K562 (cell line): ENCODE results near the gene FOXK2.
"Not testable (repeated sequence)": the region's sequence is repeated elsewhere in the genome, so short reads cannot be mapped to it uniquely, and the experiment has no call there.

Experiments used
- CSDE1 ChIP-seq, 2 experiments: fragments of 450-650 bp; IDR thresholded peaks; 2 replicates each; pipeline ENCODE4 v1.6.1; 2016; ENCODE audit warnings: mild to moderate bottlenecking in 1 of 2
- SUPT5H ChIP-seq: fragments of 450-650 bp; IDR thresholded peaks from 2 replicates; pipeline ENCODE4 v1.6.1; 2016
- WHSC1 ChIP-seq: IDR thresholded peaks from one replicate; pipeline ENCODE4 v1.6.1; 2012; ENCODE audit warnings: low read length, control low read depth, inconsistent platforms
- TF ChIP-seq, protein P1 (sequence below): sonication (generic); formaldehyde crosslinking; IDR thresholded peaks from 2 replicates; pipeline ENCODE4 v1.9.0; 2022; ENCODE audit warnings: mild to moderate bottlenecking, missing genetic modification reagents
- TF ChIP-seq, protein P2 (sequence below): sonication (generic); formaldehyde crosslinking; IDR thresholded peaks from 2 replicates; pipeline ENCODE4 v1.8.0; 2022; ENCODE audit warnings: mild to moderate bottlenecking, missing genetic modification reagents

DNA sequence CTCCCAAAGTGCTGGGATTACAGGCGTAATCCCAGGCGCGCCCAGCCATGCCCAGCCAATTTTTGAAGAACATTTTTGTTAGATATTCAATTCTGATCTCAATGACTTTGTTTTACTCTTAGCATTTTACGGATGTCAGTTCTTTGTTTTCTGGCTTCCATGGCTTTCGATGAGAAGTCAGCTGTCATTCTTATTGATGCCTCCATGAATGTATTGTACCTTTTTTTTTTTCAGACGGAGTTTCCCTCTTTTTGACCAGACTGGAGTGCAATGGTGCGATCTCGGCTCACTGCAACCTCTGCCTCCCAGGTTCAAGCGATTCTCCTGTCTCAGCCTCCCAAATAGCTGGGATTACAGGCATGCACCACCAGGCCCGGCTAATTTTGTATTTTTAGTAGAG is 5.7 kb upstream of the FOXK2 start:
- TF ChIP-seq, protein P1, sequence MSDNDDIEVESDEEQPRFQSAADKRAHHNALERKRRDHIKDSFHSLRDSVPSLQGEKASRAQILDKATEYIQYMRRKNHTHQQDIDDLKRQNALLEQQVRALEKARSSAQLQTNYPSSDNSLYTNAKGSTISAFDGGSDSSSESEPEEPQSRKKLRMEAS (CRISPR knock-in tag) = not testable (repeated sequence)
- TF ChIP-seq SUPT5H; WHSC1; CSDE1 (IDR thresholded peaks at IDR 0.05): not testable (repeated sequence)
- TF ChIP-seq, protein P2, sequence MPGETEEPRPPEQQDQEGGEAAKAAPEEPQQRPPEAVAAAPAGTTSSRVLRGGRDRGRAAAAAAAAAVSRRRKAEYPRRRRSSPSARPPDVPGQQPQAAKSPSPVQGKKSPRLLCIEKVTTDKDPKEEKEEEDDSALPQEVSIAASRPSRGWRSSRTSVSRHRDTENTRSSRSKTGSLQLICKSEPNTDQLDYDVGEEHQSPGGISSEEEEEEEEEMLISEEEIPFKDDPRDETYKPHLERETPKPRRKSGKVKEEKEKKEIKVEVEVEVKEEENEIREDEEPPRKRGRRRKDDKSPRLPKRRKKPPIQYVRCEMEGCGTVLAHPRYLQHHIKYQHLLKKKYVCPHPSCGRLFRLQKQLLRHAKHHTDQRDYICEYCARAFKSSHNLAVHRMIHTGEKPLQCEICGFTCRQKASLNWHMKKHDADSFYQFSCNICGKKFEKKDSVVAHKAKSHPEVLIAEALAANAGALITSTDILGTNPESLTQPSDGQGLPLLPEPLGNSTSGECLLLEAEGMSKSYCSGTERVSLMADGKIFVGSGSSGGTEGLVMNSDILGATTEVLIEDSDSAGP (CRISPR knock-in tag) = not testable (repeated sequence)
